GM23338 (cell line): ENCODE data around the gene GGCT. TPM values are rescaled to one million over a fixed set of nuclear protein-coding genes. Genes with fewer than 3 reads are reported as not detected.

Experiments used
- ATAC-seq: fragments of 200-7000 bp; cut with Tn5 transposase; 3 replicates; pipeline ENCODE4 v1.9.1; 2020
- DNase-seq: peaks from one replicate; pipeline ENCODE4 v3.0.0-alpha.2; 2015; ENCODE audit warnings: low spot score
- H2AFZ ChIP-seq: fragments of 200-600 bp; sonication (generic); 2 replicates; pipeline ENCODE4 v1.8.0; 2016; ENCODE audit warnings: antibody characterized with exemption, mild to moderate bottlenecking, moderate library complexity
- H3F3A ChIP-seq: fragments of 200-600 bp; sonication (generic); replicated peaks from 2 replicates; pipeline ENCODE4 v1.8.0; 2017; ENCODE audit warnings: antibody characterized with exemption, mixed run types, low read depth
- H3K27ac ChIP-seq: fragments of 200-600 bp; sonication (generic); 2 replicates; pipeline ENCODE4 v1.6.1; 2016; ENCODE audit warnings: low read depth
- H3K27me3 ChIP-seq: fragments of 200-600 bp; sonication (generic); 2 replicates; pipeline ENCODE4 v1.8.0; 2016; ENCODE audit warnings: mild to moderate bottlenecking, mixed run types, moderate library complexity; ENCODE audit not compliant: insufficient read depth
- H3K36me3 ChIP-seq: fragments of 200-600 bp; sonication (generic); 2 replicates; pipeline ENCODE4 v1.8.0; 2016; ENCODE audit warnings: mild to moderate bottlenecking; ENCODE audit not compliant: insufficient read depth
- H3K4me1 ChIP-seq: fragments of 200-600 bp; sonication (generic); 2 replicates; pipeline ENCODE4 v1.8.0; 2016; ENCODE audit warnings: mild to moderate bottlenecking, moderate library complexity; ENCODE audit not compliant: insufficient read depth
- H3K4me2 ChIP-seq: fragments of 200-600 bp; sonication (generic); 2 replicates; pipeline ENCODE4 v1.7.1; 2017; ENCODE audit warnings: mixed run types
- H3K4me3 ChIP-seq: fragments of 200-600 bp; sonication (generic); 2 replicates; pipeline ENCODE4 v1.6.1; 2016; ENCODE audit warnings: mixed run types
- H3K79me2 ChIP-seq: fragments of 200-600 bp; sonication (generic); replicated peaks from 2 replicates; pipeline ENCODE4 v1.8.0; 2017; ENCODE audit warnings: mild to moderate bottlenecking; ENCODE audit not compliant: insufficient read depth
- H3K9me2 ChIP-seq: fragments of 200-600 bp; sonication (generic); 2 replicates; pipeline ENCODE4 v1.8.0; 2017; ENCODE audit not compliant: insufficient read depth
- H4K20me1 ChIP-seq: fragments of 200-600 bp; sonication (generic); replicated peaks from 2 replicates; pipeline ENCODE4 v1.8.0; 2017; ENCODE audit warnings: mild to moderate bottlenecking; ENCODE audit not compliant: insufficient read depth
- H3K27ac Mint-ChIP-seq: 2 replicates; pipeline ENCODE4 v1.8.0; 2020; ENCODE audit warnings: inconsistent platforms, mild to moderate bottlenecking, moderate library complexity, mixed read lengths
- H3K27me3 Mint-ChIP-seq: 3 replicates; pipeline ENCODE4 v1.8.0; 2022; ENCODE audit warnings: low read depth, mild to moderate bottlenecking, moderate library complexity, mixed read lengths, inconsistent platforms; ENCODE audit not compliant: insufficient read depth, poor library complexity
- H3K36me3 Mint-ChIP-seq: 3 replicates; pipeline ENCODE4 v1.8.0; 2021; ENCODE audit warnings: low read depth, mild to moderate bottlenecking, inconsistent platforms, moderate library complexity, mixed read lengths
- H3K4me1 Mint-ChIP-seq: 3 replicates; pipeline ENCODE4 v1.8.0; 2020; ENCODE audit warnings: mild to moderate bottlenecking, inconsistent platforms, mixed read lengths
- H3K4me3 Mint-ChIP-seq: 3 replicates; pipeline ENCODE4 v1.8.0; 2021; ENCODE audit warnings: moderate library complexity, mild to moderate bottlenecking, inconsistent platforms, mixed read lengths
- H3K9me3 Mint-ChIP-seq: 3 replicates; pipeline ENCODE4 v1.8.0; 2020; ENCODE audit warnings: moderate library complexity, mild to moderate bottlenecking, inconsistent platforms, mixed read lengths
- CREB1 ChIP-seq: fragments of 250-450 bp; sonication (Bioruptor Pico); IDR thresholded peaks from 2 replicates; pipeline ENCODE4 v1.5.0; 2020; ENCODE audit warnings: low read depth, mild to moderate bottlenecking, moderate library complexity
- CTCF ChIP-seq, 2 experiments: fragments of 200-600 bp in 1 of 2; sonication (generic) in 1 of 2; conservative IDR thresholded peaks; 2 replicates each; pipeline versions ENCODE4 v1.5.1 to v1.6.1; 2016 to 2017; ENCODE audit warnings: antibody characterized with exemption in 2 of 2, low read depth in 2 of 2, mild to moderate bottlenecking in 2 of 2, moderate library complexity in 1 of 2
- ETS1 ChIP-seq: IDR thresholded peaks from 2 replicates; pipeline ENCODE4 v1.6.1; 2016; ENCODE audit warnings: antibody characterized with exemption
- EZH2 ChIP-seq: fragments of 200-600 bp; sonication (generic); IDR thresholded peaks from one replicate; pipeline ENCODE4 v1.8.0; 2017; ENCODE audit warnings: antibody characterized with exemption, mild to moderate bottlenecking, low read depth; ENCODE audit not compliant: unreplicated experiment
- EZH2phosphoT487 ChIP-seq: fragments of 200-600 bp; sonication (generic); IDR thresholded peaks from one replicate; pipeline ENCODE4 v1.8.1; 2018; ENCODE audit warnings: antibody characterized with exemption; ENCODE audit not compliant: unreplicated experiment
- JUNB ChIP-seq: IDR thresholded peaks from one replicate; pipeline ENCODE4 v1.6.1; 2016; ENCODE audit warnings: antibody characterized with exemption; ENCODE audit not compliant: unreplicated experiment
- NANOG ChIP-seq: IDR thresholded peaks from 2 replicates; pipeline ENCODE4 v1.6.1; 2016; ENCODE audit warnings: antibody characterized with exemption, borderline replicate concordance
- POLR2AphosphoS5 ChIP-seq: IDR thresholded peaks from 2 replicates; pipeline ENCODE4 v1.6.1; 2016; ENCODE audit warnings: antibody characterized with exemption, low read depth
- REST ChIP-seq: IDR thresholded peaks from one replicate; pipeline ENCODE4 v1.6.1; 2018; ENCODE audit warnings: antibody characterized with exemption; ENCODE audit not compliant: unreplicated experiment
- STAT1 ChIP-seq: IDR thresholded peaks from one replicate; pipeline ENCODE4 v1.6.1; 2016; ENCODE audit warnings: antibody characterized with exemption; ENCODE audit not compliant: unreplicated experiment
- ZNF114 ChIP-seq: fragments of 250-450 bp; sonication (Bioruptor Pico); IDR thresholded peaks from 2 replicates; pipeline ENCODE4 v1.5.0; 2020; ENCODE audit warnings: mild to moderate bottlenecking, moderate library complexity
- ZNF331 ChIP-seq: fragments of 250-450 bp; sonication (Bioruptor Pico); IDR thresholded peaks from 2 replicates; pipeline ENCODE4 v1.5.0; 2020; ENCODE audit warnings: low read depth, mild to moderate bottlenecking, moderate library complexity
- ZNF462 ChIP-seq: fragments of 250-450 bp; sonication (Bioruptor Pico); IDR thresholded peaks from 2 replicates; pipeline ENCODE4 v1.5.0; 2020; ENCODE audit warnings: mild to moderate bottlenecking, moderate library complexity
- polyA plus RNA-seq: library from polyadenylated mRNA; unstranded; fragments of >200 nt; fragmentation: Nextera tagmentation; extraction: Ambion mirVana; gene quantifications from 2 replicates; pipeline ENCODE4 v1.2.1, GENCODE V29; 2016
- total RNA-seq: library from RNA; depleted of rRNA; stranded (reverse); fragments of >200 nt; shearing (Covaris generic); gene quantifications from 2 replicates; pipeline ENCODE4 v1.2.3, GENCODE V29; 2014

The GGCT gene
- total and polyA plus RNA-seq, 2 experiments from 2014 or later, result 104 to 229 TPM

- Histone ChIP-seq H3K4me2 (peak overlapping the region; percentile 100), H3F3A (no peaks in the 10 kb centered on the region), H3K36me3 (peaks cover 4% of the 10 kb centered on the region; the same call in 1 of the 2 replicates), H3K4me3 (peak overlapping the region; percentile 97), H3K4me1 (peaks cover 17% of the 10 kb centered on the region), H3K27me3 (no peaks in the 10 kb centered on the region), H3K9me2 (no peaks in the 10 kb centered on the region), H3K27ac (no peak overlapping the region), H4K20me1 (peaks cover 19% of the 10 kb centered on the region), H3K79me2 (peaks cover 62% of the 10 kb centered on the region), H2AFZ (no peak overlapping the region)
- H3K27me3 Mint-ChIP-seq, result peaks cover 13% of the 10 kb centered on the region
- no peak for DNase-seq
- H3K27ac Mint-ChIP-seq, result peak overlapping the region; percentile 30; the same call in 1 of the 2 replicates
- no peak for ATAC-seq
- peak overlapping the region; percentile 92 for H3K4me3 Mint-ChIP-seq
- no peak for TF ChIP-seq ZNF114 (CRISPR knock-in tag)
- no peak for TF ChIP-seq ZNF331 (CRISPR knock-in tag)
- TF ChIP-seq POLR2AphosphoS5, result no peak
- no peak for TF ChIP-seq CTCF (conservative IDR thresholded peaks at IDR 0.05; ENCODE audit: low read depth in 2 of 2)
- no peak for TF ChIP-seq ZNF462 (CRISPR knock-in tag)
- TF ChIP-seq NANOG, result no peak
- TF ChIP-seq JUNB, result no peak
- no peak for TF ChIP-seq EZH2
- no peak for TF ChIP-seq STAT1
- TF ChIP-seq ETS1, result no peak
- TF ChIP-seq EZH2phosphoT487, result no peak
- TF ChIP-seq REST, result no peak
- TF ChIP-seq CREB1 (CRISPR knock-in tag), result no peak
- peaks cover 26% of the 10 kb centered on the region for H3K4me1 Mint-ChIP-seq
- H3K9me3 Mint-ChIP-seq, result peaks cover 18% of the 10 kb centered on the region
- H3K36me3 Mint-ChIP-seq, result peaks cover 60% of the 10 kb centered on the region
Observed at GRCh38 chr7:30502470-30503251, 2.0 kb downstream of the GGCT start.
